Measurements from ENCODE around the gene ATP10A.
"Not testable (repeated sequence)": the region's sequence is repeated elsewhere in the genome, so short reads cannot be mapped to it uniquely, and the experiment has no call there.

The ATP10A gene

GRCh38 chr15:25649390-25649789 lies 213.7 kb downstream of the ATP10A start:
- no peak for DNase-seq (ENCODE audit: low read depth)

DNA sequence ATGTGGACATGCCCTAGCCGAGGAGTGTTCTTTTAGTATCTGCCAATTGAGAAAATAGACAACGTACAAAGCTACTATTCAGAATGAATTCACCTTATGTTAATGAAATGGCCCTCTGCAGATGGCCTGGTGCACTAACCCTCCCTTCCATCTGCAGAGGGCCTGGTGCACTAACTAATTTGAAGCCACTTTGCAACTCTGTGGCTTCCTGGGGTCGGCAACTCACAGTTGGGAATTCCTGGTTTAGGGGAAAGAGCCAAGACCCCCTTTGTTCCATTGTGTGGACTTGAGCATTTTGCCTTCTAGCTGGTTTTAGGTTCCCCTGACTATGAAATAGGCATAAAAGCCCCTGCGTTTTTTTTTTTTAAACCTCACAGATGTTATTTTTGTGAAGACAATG lies 220.0 kb downstream of the ATP10A start:
- DNase-seq (ENCODE audit: low read depth): no peak

DNA sequence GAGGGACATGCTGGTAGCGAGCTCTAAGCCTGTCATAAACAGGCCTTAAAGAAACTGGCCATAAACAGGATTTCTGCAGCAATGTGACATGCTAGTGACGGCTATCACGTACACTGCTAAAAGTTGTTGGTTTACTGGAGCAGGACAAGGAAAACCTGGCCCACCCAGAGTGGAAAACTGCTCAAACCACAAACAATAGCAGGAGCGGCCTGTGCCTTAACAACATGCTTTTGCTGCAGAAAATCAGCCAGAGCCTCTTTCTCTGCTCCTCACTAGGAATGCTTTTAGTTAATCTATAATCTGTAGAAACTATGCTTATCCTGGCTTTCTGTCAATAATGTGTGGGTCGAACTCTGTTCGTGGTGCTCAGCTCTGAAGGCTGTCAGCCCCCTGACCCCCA lies 221.4 kb downstream of the ATP10A start:
- no peak for DNase-seq (ENCODE audit: low read depth)

- no peak for DNase-seq (ENCODE audit: low read depth)
These were observed 221.8 kb downstream of the ATP10A start for GRCh38 chr15:25641361-25641760.

DNA sequence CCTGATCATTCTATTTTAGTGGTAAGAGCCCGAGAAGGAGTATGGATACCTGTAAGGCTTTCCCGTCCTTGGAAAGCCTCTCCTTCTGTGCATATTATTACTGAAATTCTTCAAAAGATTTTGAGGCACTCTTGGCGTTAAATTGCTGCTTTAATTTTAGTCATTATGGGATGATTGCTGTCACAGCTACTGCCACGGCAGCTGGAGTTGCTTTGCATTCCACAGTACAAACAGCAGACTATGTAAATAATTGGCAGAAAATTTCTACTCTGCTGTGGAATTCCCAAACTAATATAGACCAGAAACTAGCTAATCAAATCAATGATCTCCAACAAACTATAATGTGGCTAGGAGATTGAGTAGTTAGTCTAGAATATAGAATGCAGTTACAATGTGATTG lies 222.2 kb downstream of the ATP10A start:
- DNase-seq (ENCODE audit: low read depth): not testable (repeated sequence)

DNA sequence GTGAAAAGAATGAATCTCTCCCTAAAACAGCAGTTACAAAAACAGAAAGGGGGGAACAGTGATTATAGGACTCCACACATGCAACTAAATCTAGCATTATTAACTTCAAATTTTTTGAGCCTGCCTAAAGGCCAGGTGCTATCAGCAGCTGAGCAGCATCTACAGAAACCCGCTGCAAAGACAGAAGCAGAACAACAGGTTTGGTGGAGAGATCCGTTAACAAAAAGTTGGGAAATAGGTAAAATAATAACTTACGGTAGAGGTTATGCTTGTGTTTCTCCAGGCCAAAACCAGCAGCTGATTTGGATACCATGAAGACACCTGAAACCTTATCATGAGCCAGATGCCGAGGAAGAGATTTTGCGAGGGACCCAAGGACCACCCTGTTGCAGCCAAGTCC lies 222.7 kb downstream of the ATP10A start:
- DNase-seq (ENCODE audit: low read depth): no peak

DNA sequence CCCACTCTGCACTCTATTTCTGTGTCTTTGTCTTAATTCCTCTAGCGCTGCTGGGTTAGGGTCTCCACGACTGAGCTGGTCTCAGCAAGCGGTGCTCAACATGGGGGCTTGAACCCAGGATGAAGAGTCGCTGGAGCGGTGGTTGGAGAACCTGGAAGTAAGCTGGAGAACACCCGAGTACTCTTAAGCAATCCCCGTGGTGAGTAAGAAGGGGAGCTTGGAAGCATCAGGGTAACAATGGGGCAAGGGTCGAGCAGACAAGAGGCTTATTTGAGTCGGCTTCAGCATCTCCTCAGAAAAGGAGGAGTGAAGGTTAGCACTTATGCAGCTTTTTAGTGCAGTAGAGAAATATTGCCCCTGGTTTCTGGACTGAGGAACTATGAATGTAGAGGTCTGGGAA lies 226.6 kb downstream of the ATP10A start:
- not testable (repeated sequence) for DNase-seq (ENCODE audit: low read depth)

DNA sequence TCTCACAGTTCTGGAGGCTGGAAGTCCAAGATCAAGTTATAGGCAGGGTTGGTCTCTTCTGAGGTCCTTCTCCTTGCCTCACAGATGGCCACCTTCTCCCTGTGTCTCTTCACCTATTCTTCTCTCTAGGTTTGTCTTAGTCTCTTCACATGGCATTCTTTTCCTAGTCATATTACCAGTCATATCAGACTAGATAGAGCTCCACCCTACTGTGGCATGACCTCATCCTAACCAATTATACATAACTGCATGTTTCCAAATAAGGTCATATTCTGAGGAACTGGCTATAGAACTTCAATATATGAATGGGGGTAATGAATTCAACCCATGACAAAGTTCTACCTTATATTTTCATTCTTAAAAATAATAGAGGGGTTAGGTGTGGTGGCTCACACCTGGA lies 227.9 kb downstream of the ATP10A start:
- DNase-seq (ENCODE audit: low read depth): no peak

- DNase-seq (ENCODE audit: low read depth): no peak
These were observed 229.3 kb downstream of the ATP10A start for GRCh38 chr15:25633862-25634261.

DNA sequence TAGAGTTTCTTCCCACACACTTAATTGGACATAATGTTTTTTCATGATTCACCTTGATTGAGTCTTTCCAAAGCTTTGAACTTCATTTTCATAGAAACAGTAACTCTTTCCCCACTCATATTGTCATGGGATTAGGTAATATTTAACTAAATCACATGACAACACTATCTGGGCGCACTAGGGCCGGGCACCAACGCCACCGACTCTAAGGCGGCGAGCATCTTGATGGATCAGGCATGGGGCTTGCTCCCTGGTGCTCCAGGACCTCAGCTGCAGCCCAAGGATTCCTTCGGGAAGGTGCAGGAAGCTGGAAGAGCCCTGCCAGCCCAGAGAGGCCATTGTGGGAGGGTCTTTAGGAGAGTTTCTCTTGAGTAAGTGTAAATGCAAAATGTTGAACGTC lies 231.2 kb downstream of the ATP10A start:
- no peak for DNase-seq (ENCODE audit: low read depth)

Data from HS-27A (cell line).